ENCODE data around the gene TPM2. TPM values are rescaled to one million over a fixed set of nuclear protein-coding genes. Genes with fewer than 3 reads are reported as not detected.

TPM2 gene
- total RNA-seq, 3 donors from 2014 or later (not counting 1 experiment from before 2014, with no cell fraction given) = 20.9 to 23.8 (median 22.9) TPM

DNA sequence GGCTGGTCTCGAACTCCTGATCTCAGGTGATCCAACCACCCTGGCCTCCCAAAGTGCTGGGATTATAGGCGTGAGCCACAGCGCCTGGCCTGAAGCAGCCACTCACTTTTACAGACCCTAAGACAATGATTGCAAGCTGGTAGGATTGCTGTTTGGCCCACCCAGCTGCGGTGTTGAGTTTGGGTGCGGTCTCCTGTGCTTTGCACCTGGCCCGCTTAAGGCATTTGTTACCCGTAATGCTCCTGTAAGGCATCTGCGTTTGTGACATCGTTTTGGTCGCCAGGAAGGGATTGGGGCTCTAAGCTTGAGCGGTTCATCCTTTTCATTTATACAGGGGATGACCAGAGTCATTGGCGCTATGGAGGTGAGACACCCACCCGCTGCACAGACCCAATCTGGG, 14.5 kb downstream of the TPM2 start:
- DNase-seq (peak in 1 of 2 donors; percentile 16), ATAC-seq (peak in 2 of 3 donors; percentile 18 to 35)
- TF ChIP-seq, protein P1, sequence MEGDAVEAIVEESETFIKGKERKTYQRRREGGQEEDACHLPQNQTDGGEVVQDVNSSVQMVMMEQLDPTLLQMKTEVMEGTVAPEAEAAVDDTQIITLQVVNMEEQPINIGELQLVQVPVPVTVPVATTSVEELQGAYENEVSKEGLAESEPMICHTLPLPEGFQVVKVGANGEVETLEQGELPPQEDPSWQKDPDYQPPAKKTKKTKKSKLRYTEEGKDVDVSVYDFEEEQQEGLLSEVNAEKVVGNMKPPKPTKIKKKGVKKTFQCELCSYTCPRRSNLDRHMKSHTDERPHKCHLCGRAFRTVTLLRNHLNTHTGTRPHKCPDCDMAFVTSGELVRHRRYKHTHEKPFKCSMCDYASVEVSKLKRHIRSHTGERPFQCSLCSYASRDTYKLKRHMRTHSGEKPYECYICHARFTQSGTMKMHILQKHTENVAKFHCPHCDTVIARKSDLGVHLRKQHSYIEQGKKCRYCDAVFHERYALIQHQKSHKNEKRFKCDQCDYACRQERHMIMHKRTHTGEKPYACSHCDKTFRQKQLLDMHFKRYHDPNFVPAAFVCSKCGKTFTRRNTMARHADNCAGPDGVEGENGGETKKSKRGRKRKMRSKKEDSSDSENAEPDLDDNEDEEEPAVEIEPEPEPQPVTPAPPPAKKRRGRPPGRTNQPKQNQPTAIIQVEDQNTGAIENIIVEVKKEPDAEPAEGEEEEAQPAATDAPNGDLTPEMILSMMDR (IDR thresholded peaks at IDR 0.05) = no peak
- peaks cover 8% of the 10 kb centered on the region for H3K27me3 ChIP-seq (ENCODE audit: control insufficient read depth, insufficient read depth, low read length)
- peaks cover 10% of the 10 kb centered on the region in 2 donors for H3K27me3 Mint-ChIP-seq (ENCODE audit: low read depth in 2 of 2)
- H3K4me1 Mint-ChIP-seq = peaks cover 5 to 19% of the 10 kb centered on the region in 2 donors
- H3K36me3 ChIP-seq (ENCODE audit: control insufficient read depth, insufficient read depth, low read length) = no peaks in the 10 kb centered on the region
- H3K9me3 Mint-ChIP-seq = no peaks in the 10 kb centered on the region
- no peak overlapping the region for H3K27ac Mint-ChIP-seq
- 54% methylated on average over 13 of the region's 13 CpGs for WGBS (ENCODE audit: insufficient coverage)
- intact Hi-C loops (cut with micrococcal nuclease) = no loop called here
- H3K4me3 ChIP-seq (ENCODE audit: low read length) = no peak overlapping the region
- no peaks in the 10 kb centered on the region for H3K9me3 ChIP-seq (ENCODE audit: control insufficient read depth, insufficient read depth, low read length)
- H3K4me3 Mint-ChIP-seq = peak overlapping the region; percentile 83
- no peak overlapping the region for H3K27ac ChIP-seq (ENCODE audit: low read length)
- H3K4me1 ChIP-seq (ENCODE audit: control insufficient read depth, insufficient read depth, low read length) = peaks cover 14% of the 10 kb centered on the region
- no peaks in the 10 kb centered on the region for H3K36me3 Mint-ChIP-seq

DNA sequence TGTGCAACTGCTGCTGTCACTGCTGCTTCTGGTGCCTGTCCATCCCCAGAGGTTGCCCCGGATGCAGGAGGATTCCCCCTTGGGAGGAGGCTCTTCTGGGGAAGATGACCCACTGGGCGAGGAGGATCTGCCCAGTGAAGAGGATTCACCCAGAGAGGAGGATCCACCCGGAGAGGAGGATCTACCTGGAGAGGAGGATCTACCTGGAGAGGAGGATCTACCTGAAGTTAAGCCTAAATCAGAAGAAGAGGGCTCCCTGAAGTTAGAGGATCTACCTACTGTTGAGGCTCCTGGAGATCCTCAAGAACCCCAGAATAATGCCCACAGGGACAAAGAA, 15.7 kb downstream of the TPM2 start:
- H3K36me3 Mint-ChIP-seq = no peaks in the 10 kb centered on the region
- no peaks in the 10 kb centered on the region for H3K9me3 Mint-ChIP-seq
- Histone ChIP-seq H3K4me1 (ENCODE audit: control insufficient read depth, insufficient read depth, low read length) (peaks cover 14% of the 10 kb centered on the region), H3K4me3 (ENCODE audit: low read length) (no peak overlapping the region), H3K27ac (ENCODE audit: low read length) (no peak overlapping the region), H3K9me3 (ENCODE audit: control insufficient read depth, insufficient read depth, low read length) (no peaks in the 10 kb centered on the region), H3K27me3 (ENCODE audit: control insufficient read depth, insufficient read depth, low read length) (peaks cover 8% of the 10 kb centered on the region), H3K36me3 (ENCODE audit: control insufficient read depth, insufficient read depth, low read length) (no peaks in the 10 kb centered on the region)
- intact Hi-C loops (cut with micrococcal nuclease) = no loop called here
- H3K4me1 Mint-ChIP-seq = peaks cover 5 to 19% of the 10 kb centered on the region in 2 donors
- TF ChIP-seq, protein P1 (IDR thresholded peaks at IDR 0.05) = no peak
- 93% methylated on average over 3 of the region's 3 CpGs for WGBS (ENCODE audit: insufficient coverage)
- peaks cover 10% of the 10 kb centered on the region in 2 donors for H3K27me3 Mint-ChIP-seq (ENCODE audit: low read depth in 2 of 2)
- DNase-seq (no peak), ATAC-seq (no peak)
- H3K4me3 Mint-ChIP-seq = no peak overlapping the region
- no peak overlapping the region for H3K27ac Mint-ChIP-seq

DNA sequence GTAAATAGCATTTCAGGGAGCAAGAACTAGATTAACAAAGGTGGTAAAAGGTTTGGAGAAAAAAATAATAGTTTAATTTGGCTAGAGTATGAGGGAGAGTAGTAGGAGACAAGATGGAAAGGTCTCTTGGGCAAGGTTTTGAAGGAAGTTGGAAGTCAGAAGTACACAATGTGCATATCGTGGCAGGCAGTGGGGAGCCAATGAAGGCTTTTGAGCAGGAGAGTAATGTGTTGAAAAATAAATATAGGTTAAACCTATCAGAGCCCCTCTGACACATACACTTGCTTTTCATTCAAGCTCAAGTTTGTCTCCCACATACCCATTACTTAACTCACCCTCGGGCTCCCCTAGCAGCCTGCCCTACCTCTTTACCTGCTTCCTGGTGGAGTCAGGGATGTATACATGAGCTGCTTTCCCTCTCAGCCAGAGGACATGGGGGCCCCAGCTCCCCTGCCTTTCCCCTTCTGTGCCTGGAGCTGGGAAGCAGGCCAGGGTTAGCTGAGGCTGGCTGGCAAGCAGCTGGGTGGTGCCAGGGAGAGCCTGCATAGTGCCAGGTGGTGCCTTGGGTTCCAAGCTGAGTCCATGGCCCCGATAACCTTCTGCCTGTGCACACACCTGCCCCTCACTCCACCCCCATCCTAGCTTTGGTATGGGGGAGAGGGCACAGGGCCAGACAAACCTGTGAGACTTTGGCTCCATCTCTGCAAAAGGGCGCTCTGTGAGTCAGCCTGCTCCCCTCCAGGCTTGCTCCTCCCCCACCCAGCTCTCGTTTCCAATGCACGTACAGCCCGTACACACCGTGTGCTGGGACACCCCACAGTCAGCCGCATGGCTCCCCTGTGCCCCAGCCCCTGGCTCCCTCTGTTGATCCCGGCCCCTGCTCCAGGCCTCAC, 16.3 kb downstream of the TPM2 start, which contains the start of gene CA9:
Gene CA9, plus strand, starts transcription at position 797 of the 893 bp plus-strand sequence. Its CDS starts 32 bp downstream, at position 829.
- no peaks in the 10 kb centered on the region for H3K36me3 Mint-ChIP-seq
- H3K27ac Mint-ChIP-seq = no peak within 1 kb of the TSS
- peaks cover 14% of the 10 kb centered on the region for H3K4me1 ChIP-seq (ENCODE audit: control insufficient read depth, insufficient read depth, low read length)
- no peaks in the 10 kb centered on the region for H3K36me3 ChIP-seq (ENCODE audit: control insufficient read depth, insufficient read depth, low read length)
- no peak within 1 kb of the TSS for H3K4me3 ChIP-seq (ENCODE audit: low read length)
- DNase-seq (no peak), ATAC-seq (no peak)
- no peaks in the 10 kb centered on the region for H3K9me3 ChIP-seq (ENCODE audit: control insufficient read depth, insufficient read depth, low read length)
- H3K9me3 Mint-ChIP-seq = no peaks in the 10 kb centered on the region
- no peak within 1 kb of the TSS for H3K27ac ChIP-seq (ENCODE audit: low read length)
- peaks cover 8% of the 10 kb centered on the region for H3K27me3 ChIP-seq (ENCODE audit: control insufficient read depth, insufficient read depth, low read length)
- H3K4me1 Mint-ChIP-seq = peaks cover 5 to 19% of the 10 kb centered on the region in 2 donors
- TF ChIP-seq, protein P1 (IDR thresholded peaks at IDR 0.05) = no peak
- peak within 1 kb of the TSS; percentile 68 for H3K4me3 Mint-ChIP-seq
- WGBS (ENCODE audit: insufficient coverage) = 94% methylated on average over 9 of the region's 10 CpGs
- peaks cover 10% of the 10 kb centered on the region in 2 donors for H3K27me3 Mint-ChIP-seq (ENCODE audit: low read depth in 2 of 2)
- intact Hi-C loops (cut with micrococcal nuclease) = no loop called here

Measured in natural killer cell (primary cell).